HG02938 (cell line): ENCODE results near the gene PLCD1.
"Not testable (repeated sequence)": the region's sequence is repeated elsewhere in the genome, so short reads cannot be mapped to it uniquely, and the experiment has no call there.

Experiments
- ATAC-seq: cut with Tn5 transposase; IDR thresholded peaks from one replicate; pipeline ENCODE4 v1.9.1; 2021; ENCODE audit warnings: mild to moderate bottlenecking, moderate library complexity; ENCODE audit not compliant: unreplicated experiment

PLCD1 gene

DNA sequence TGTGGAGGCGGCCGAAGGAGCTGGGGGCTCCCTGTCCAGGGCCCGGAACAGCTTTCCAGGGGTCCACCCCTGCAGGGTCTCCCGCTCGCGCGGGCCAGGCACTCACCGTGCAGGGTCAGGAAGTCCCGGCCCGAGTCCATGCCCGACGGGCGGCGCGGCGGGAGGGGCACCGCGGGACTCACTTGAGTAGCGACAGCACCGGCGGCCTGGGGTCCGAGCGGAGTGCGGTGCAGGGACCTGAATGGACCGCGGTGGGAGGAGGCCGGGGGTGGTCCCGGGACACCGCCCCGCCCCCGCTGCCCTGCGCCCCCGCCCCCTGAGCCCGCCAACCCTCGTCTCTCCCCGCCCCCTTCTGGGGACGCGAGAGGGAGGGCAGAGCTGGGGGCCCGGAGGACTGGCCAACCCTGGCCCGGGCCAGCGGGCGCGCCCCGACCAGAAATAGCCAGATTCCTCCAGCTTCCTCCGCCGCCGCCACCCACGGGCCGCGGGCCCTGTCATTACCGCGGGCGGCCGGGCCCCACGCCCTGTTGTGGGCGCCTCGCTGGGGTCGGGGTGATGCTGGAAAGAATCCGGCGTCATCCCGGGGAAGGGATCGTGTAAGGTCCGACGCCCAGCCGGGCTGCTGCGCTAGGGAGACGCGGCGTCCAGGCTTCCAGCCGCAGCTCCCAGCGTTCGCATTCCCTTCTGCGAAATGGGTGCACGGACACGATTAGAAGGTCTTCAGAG is at the start of gene PLCD1:
PLCD1 (minus strand) TSS at position 243 of the 726 bp plus-strand sequence; CDS start at position 140, 103 bp downstream.
- no peak for ATAC-seq

DNA sequence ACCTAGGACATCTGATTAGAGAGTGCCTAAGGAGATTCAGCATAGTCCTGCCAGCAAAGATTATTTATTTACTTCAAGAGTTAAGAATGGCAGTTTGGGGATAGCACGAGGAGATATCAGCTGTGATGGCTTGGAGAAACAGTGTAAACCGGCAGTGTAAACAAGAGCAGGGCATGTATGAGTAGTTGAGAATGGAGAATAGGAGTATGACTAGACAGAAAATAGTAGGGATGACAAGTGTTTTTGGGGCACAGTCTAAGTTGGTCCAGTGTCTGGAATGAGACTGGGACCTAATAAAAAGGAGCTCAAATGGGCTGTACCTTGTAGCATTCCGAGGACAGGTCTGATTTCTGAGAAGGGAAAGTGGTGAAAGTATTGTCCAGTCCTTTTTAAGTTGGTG is 47.6 kb upstream of the PLCD1 start:
- not testable (repeated sequence) for ATAC-seq

DNA sequence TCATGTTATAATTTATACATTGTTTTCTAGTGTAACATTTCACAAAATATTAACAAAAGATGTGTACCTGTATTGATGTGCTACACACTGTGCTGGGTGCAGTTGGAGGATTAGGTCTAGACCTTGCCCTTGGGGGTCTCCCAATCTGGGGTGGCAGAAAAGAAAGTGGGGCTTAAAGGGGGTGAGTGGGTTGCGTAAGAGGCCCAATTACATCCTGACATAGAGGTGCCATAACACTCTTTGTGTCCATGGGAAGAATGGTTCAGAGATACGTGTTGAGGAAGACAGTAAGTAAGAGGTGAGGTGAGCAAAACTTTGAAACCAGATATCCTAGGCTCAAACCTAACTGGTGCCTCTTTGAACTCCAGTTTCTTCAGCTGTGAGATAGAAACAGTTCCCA is 40.6 kb upstream of the PLCD1 start:
- no peak for ATAC-seq

DNA sequence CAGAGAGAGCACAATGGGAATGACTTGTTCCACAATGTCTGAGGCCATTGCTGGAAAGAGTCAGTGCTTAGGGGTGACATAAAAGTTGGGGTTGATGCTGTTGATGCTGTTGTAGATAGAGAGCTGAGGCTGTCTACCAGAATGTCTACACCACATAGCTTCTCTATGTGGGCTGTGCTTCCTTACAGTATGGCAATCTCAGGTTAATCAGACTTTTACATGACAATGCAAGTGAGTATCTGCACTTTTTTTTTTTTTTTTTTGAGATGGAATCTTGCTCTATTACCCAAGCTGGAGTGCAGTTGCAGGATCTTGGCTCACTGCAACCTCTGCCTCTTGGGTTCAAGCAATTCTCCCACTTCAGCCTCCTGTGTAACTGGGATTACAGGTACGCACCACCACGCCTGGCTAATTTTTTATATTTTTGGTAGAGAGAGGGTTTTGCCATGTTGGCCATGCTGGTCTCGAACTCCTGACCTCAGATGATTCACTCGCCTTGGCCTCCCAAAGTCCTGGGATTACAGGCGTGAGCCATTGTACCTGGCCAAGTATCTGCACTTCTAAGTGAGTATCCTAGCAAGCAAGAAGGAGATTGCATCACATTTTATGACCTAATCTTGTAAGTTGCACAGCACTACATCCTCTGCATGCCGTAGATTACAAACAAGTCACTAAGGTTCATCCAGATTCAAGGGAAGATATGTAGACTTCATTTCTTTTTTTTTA is 38.2 kb upstream of the PLCD1 start:
- no peak for ATAC-seq

DNA sequence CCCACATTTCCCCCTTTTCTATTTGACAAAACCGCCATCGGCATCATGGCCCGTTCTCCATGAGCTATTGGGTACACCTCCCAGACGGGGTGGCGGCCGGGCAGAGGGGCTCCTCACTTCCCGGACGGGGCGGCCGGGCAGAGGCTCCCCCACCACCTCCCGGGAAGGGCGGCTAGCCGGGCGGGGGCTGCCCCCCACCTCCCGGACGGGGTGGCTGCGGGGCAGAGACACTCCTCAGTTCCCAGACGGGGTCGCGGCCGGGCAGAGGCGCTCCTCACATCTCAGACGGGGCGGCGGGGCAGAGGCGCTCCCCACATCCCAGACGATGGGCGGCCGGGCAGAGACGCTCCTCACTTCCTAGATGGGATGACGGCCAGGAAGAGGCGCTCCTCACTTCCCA is 35.0 kb upstream of the PLCD1 start:
- ATAC-seq: not testable (repeated sequence)

DNA sequence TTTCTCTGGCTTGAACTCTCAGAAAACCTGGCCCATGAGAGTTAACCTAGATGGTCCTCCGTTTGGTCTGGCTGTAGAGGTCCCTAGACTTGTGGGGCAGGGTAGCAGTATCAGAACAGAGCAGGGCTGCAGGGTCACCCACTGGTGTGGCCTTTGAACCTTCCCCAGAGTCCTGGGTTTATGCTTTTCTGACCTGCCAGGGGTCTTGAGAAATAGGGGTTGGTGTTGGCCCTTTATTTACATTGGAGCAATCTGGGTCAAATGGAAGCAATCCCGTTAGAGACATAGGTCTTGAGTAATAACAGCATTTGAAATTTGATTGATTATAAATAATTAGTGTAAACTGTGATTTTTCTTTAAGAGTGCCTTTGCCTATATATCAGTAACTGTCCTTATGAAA is 33.4 kb upstream of the PLCD1 start:
- ATAC-seq: no peak

DNA sequence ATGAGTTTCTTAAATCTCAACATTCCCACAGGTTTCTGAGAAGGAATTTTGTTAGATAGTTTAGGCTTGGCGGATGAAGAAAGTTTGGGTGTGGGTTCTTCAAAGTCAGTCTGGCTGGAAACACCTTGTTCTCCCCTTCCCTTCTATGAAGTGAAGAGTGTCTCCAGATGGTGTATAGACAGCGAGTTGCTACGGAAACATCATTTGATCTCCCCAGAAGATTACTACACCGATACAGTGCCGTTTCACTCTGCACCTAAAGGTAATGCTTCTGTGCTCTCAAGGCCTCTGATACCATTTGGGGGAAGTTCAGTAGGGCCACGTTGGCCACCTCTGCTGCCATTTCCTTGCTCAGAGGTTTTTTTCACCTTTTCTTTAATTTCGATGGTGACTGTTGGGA is 30.1 kb upstream of the PLCD1 start:
- ATAC-seq: no peak

DNA sequence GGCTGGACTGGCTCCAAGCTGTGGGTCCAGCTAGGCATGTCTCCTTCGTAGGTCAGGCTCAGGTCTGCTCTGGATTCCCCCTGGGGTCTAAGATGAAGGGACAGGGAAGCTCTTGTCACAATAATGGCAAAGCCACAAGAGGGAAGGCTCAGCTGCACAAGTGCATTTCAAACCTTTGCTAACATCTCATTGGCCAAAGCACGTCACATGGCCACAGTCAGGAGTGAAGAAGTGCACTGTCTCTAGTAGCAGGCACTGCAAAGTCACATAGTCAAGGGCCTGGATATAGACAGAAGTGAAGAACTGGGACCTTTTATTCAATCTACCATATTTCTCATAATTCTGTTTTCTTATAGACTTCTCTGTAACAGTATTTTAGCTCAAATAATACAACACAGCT is 29.7 kb upstream of the PLCD1 start:
- ATAC-seq: no peak

DNA sequence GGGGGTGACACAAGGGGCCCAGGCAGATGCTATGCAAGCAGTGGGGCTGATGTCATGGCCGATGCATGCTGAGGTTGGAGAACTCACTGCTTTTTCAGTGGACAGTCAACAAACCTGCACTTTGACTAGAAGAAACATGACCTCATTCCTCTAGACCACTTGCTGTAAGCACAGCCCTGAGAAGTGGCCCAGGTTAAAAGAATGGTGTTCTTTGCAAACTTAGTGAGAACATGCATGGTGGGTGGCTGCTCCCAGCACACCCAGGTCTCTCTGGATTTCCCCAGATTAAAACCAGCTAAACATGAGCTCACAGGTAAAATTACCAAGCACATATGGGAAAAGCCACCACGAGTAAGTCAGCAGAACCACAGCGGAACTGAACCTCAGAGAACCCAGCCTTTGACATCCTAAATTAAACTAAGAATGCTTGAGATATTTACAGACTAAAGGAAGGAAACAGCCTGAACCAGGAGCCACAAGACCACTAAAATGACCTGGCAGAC is 25.1 kb upstream of the PLCD1 start:
- ATAC-seq: no peak

DNA sequence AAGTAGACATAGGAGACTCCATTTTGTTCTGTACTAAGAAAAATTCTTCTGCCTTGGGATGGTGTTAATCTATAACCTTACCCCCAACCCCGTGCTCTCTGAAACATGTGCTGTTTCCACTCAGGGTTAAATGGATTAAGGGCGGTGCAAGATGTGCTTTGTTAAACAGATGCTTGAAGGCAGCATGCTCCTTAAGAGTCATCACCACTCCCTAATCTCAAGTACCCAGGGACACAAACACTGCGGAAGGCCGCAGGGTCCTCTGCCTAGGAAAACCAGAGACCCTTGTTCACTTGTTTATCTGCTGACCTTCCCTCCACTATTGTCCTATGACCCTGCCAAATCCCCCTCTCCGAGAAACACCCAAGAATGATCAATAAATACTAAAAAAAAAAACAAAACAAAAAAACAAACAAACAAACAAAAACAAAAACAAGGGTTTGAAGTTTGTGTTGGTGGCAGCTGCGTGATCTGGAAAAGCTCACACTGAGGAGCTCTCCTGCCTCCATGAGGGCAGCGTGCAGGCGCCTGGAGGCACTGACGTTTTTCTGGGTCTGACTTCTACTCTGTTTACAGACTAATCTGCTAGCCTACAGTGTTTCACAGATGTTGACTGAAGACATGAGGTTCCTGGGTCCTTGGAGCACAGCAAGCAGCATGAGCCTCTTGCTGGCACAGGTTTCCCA is 24.5 kb upstream of the PLCD1 start:
- ATAC-seq: not testable (repeated sequence)

DNA sequence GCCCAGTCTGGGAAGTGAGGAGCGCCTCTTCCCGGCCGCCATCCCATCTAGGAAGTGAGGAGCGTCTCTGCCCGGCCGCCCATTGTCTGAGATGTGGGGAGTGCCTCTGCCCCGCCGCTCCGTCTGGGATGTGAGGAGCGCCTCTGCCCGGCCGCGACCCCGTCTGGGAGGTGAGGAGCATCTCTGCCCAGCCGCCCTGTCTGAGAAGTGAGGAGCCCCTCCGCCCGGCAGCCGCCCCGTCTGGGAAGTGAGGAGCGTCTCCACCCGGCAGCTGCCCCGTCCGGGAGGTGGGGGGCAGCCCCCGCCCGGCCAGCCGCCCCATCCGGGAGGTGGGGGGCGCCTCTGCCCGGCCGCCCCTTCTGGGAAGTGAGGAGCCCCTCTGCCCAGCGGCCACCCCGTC is 23.8 kb upstream of the PLCD1 start:
- ATAC-seq: not testable (repeated sequence)

DNA sequence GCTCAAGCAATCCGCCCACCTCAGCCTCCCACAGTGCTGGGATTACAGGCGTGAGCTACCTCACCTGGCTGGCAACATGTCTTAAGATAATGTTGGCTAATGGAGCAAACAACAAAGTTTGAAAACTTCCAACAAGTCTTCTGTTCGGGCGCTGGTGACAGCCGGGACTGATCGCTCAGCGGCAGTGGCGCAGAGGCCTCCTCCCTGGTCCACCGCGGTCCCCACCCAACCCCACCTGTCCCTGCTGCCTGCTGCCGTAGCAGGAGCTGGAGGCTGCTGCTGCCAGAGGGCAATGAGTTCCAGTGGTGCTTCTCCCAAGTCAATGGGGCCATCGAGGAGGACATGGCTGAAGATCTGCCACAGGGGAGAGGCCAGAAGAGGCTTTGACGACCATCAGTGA is 21.7 kb upstream of the PLCD1 start:
- no peak for ATAC-seq

DNA sequence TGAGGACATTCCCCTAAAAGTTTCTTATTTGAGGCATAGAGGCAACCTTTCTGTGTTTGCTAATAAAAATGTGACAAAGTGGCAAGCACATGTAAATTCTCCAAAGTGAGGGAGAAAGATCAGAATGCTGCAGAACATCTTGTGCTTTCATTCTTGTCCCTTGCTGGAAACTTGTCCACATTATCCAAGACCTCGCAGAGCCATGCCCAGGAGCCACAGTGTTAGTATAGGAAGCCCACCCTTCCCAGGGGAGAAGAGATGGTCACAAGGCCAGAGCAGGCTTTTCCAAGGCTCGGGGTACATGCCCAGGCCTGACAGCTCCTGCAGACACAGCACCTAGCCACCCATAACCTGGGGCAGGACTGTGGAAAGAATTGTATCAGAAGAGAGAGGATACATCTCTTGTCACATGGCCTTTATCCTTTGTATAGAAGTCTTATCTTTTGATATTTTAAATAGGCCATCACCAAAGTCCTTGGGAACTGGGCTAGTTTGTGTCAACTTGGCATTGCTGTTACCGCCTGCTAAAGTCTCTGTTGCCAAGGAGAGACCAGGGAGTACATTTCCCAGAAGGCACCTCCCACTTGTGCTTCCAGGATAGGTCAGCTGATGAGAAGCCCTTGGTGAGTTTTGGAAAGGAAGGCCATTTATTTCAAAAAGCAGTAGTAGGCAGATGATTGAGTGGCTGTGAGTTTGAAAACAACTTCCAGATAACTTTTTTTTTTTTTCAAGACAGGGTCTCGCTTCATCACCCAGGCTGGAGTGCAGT is 20.1 kb upstream of the PLCD1 start:
- no peak for ATAC-seq

DNA sequence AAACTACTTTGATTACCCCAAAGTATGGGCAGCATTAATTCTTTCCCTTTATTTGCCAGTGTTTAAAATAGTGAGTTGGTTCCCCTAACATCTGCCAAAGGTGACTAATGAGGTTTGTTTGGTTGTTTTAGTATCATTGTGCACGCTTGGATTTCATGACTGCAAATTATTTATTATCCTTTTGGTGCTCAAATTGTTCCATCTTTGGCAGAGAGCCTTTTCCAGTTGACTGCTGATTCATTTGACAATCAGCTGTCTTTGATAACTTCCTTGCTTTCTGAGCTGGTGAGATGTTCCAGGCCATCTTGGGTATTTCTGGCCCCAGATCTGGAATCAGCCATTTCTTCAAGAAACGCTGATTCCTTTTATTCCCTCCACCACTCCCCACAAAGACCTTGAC is 18.5 kb upstream of the PLCD1 start:
- ATAC-seq: no peak

DNA sequence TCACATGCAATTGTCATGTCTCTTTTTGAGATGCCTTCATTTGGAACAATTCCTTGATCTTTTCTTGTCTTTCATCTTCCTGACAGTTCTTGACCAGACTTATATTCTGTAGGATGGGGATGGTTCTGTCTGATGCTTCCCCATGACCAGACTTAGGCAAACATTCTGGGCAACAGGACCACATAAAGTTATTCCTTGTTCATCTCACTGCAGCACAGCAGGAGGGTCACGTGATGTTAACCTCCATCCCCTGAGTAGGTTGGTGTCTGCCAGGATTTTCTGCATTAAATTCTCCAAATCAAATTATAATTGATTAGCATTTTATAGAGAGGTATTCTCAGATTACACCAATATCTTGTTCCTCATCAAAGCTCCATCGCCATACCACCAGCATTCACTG is 17.4 kb upstream of the PLCD1 start:
- no peak for ATAC-seq

DNA sequence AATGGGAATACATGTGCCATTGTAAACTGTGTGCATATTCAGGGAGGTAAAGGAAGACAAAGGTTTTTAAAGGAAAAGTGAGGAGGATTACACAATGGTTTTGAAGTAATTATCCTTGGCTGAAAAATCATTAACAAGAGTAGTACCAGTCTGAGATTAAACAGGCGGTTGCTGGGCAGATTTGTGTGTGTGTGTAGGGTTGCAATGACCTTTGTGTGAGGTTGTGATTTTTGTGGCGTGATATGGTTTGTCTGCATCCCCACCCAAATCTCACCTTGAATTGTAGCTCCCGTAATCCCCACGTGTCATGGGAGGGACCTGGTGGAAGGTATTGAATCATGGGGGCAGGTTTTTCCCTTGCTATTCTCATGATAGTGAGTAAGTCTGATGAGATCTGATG is 16.6 kb upstream of the PLCD1 start:
- ATAC-seq: no peak

DNA sequence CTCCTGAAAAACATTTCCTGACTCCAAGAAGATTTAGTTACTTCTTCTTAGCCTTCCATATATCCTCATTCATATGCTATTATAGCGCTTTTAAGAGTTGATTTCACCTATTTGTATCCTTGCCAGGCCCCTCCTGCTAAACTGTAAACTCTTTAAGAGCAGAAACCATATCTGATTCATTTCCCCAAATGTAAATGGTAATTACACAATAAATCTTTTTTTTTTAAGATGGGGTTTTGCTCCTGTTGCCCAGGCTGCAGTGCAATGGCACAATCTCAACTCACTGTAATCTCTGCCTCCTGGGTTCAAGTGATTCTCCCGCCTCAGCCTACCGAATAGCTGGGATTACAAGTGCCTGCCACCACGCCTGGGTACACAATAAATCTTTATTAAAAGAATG is 14.0 kb upstream of the PLCD1 start:
- ATAC-seq: no peak

DNA sequence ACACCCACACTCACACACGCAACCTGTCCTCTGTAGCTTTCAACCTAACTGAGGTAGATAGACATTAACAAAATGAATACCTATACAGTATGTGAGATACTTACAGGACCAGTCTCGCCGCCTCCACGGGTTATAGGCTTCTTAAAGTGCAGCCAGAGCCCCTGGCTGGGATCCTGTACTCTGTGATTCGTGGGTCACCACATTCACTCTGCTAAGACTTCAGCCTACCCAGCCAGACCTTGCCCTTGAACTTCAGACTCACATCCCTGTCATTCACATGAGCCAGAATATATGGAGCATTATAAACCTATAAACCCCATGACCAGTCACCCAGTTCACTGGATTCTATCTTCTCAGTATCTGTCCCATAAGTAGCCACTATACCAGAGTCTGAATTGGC is 11.0 kb upstream of the PLCD1 start:
- ATAC-seq: no peak

DNA sequence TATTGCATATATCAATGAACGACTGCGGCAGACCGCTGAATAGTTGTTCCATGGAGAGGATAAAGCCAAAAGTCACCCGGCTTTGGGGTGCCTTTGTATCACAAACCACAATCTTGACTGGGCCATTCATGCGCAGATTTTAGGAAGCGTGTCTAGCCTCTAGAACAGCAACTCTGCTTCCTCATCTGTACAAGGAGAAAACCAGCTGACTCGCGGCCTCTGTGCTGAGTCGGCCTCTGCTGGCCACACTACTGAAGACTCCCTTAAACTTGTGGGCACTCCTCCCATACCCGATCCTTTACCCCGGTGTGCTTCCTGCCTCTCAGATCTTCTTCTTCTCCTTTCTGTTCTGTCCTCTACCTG is 10.4 kb upstream of the PLCD1 start:
- ATAC-seq: peak; percentile 40

DNA sequence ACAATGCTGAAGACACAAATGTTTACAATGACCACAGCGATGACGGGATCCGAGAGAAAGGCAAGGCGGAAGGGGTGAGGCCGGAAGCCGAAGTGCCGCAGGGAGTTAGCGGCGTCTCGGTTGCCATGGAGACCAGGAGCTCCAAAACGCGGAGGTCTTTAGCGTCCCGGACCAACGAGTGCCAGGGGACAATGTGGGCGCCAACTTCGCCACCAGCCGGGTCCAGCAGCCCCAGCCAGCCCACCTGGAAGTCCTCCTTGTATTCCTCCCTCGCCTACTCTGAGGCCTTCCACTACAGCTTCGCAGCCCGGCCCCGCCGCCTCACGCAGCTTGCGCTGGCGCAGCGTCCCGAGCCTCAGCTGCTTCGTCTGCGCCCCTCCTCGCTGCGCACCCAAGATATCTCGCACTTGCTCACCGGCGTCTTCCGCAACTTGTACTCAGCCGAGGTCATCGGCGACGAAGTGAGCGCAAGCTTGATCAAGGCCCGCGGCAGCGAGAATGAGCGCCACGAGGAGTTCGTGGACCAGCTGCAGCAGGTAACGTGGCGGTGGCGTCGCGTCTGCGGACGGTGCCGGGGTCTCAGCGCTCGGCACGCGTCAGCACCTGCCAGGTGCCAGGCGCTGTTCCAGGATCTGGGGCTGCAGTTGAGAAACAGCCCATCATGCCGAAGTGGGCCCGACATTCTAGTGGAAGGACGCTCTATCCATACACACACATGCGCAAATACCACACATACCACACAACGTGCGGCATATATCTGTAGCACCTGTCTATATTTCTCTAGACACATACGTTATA is 9.9 kb upstream of the PLCD1 start, which contains the start of gene DLEC1:
DLEC1 (plus strand) TSS at position 108 of the 798 bp plus-strand sequence; CDS start at position 126, 18 bp downstream.
- peak; percentile 78 for ATAC-seq
